GM12874 (cell line): ENCODE measurements around the gene RPS6KA1.

Source experiments
- TF ChIP-seq, protein P1 (sequence below): IDR thresholded peaks from 2 replicates; pipeline ENCODE4 v1.5.1; 2011; ENCODE audit warnings: low read depth, mild to moderate bottlenecking, control low read depth, low read length, moderate library complexity; ENCODE audit not compliant: insufficient read depth

RPS6KA1 gene

DNA sequence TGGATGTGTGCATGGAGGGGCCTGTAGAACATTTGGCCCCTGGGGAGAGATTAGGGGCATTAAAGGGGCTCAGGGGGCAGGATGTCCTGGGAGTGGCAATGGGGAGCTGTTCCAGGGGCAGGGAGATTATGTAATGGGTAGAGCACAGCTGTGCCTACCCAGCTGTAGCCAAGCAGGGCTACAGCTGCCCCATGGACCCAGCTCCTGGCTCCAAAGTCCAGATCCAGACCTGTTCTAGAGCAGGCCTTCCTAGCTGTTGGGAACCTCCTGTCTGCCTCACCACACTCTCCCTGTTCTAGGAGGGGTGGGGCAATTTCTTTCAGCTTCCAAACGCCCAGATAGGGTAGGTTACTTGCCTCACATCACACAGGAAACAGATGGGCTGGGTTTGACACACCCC is 5.6 kb downstream of the RPS6KA1 start:
- TF ChIP-seq, protein P1, sequence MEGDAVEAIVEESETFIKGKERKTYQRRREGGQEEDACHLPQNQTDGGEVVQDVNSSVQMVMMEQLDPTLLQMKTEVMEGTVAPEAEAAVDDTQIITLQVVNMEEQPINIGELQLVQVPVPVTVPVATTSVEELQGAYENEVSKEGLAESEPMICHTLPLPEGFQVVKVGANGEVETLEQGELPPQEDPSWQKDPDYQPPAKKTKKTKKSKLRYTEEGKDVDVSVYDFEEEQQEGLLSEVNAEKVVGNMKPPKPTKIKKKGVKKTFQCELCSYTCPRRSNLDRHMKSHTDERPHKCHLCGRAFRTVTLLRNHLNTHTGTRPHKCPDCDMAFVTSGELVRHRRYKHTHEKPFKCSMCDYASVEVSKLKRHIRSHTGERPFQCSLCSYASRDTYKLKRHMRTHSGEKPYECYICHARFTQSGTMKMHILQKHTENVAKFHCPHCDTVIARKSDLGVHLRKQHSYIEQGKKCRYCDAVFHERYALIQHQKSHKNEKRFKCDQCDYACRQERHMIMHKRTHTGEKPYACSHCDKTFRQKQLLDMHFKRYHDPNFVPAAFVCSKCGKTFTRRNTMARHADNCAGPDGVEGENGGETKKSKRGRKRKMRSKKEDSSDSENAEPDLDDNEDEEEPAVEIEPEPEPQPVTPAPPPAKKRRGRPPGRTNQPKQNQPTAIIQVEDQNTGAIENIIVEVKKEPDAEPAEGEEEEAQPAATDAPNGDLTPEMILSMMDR: no peak

DNA sequence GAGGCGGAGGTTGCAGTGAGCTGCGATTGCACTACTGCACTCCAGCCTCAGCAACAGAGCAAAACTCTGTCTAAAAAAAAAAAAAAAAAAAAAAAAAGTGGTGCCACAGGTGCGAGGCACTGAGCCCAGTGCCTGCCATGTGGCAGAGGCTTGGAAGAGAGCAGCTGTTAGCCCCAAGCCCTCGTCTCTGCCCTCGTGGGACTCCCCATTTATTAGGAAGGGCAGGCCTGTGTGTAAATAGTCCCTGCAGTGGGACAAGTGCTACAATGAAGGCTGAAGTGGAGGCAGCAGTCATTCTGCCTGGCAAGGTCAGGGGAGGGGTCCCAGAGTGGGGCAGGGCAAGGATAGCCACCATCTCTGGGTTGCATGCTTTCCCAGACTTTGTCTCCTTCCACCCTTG is 6.5 kb downstream of the RPS6KA1 start:
- TF ChIP-seq, protein P1: no peak

GRCh38 chr1:26536521-26536920 is 7.0 kb downstream of the RPS6KA1 start:
- TF ChIP-seq, protein P1: no peak

GRCh38 chr1:26537951-26538352 is 8.4 kb downstream of the RPS6KA1 start:
- TF ChIP-seq, protein P1: peak; percentile 48; the same call in 1 of the 2 replicates

DNA sequence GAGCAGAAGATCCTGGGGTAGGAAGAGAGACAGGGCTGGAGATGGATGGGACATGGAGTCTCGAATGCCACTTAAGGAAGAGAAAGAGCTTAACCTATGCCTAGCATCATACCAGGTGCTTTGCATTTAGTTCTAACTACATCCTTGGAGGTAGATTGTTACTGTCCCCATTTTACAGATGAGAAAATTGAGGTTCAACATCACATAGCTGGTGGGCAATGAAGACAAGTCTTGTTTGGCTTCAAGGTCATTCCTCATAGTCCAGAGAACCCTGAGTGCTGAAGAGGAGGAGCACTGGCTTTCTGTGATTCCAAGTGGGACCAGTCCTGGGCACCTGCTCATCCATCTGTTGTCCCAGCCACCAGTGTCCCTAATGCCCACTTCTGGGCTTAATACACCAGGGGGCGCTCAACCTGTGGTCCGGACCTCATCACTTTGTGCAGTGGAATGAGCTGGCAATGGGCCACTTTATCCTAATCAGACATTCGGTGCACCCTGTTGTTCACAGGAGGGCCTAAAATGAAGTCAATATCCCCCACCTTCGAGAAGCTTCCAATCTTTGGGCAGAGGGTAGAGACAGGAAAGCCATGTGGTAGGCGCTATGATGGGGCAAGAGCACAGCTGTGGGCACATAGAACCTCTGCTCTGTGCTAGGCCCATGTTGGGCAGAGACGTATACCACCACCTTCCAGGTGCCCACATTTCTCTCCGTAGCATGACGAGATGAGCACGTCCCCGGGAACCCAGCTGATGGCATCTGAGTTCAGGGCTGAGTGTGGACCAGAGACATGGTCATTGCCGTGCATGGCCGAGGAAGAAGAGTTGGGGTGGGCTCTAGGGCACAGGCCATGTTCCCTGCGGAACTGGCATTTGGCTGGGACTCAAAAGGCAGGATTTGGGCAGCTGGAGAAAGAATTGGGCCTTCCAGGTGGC is 9.2 kb downstream of the RPS6KA1 start:
- TF ChIP-seq, protein P1: peak; percentile 84

DNA sequence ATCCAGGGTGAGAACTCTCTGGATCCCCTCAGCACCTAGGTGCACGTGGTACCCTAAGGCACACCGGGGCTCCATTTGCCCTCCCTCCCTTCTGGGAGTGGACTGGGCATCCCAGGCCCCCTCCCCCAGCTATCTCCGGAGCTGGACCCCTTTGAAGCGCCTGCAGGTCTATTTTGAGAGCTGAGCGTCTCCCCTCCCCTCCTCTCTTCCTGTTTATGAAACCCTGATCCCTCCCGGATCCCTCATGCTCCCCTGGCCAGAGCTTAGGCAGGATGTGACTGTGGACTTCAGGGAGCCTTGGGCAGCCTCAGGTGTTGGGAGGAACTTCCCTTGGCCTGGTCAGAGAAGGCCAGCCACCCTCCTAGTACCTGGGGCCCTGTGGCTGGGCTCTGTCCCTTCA is 10.2 kb downstream of the RPS6KA1 start:
- TF ChIP-seq, protein P1: no peak

DNA sequence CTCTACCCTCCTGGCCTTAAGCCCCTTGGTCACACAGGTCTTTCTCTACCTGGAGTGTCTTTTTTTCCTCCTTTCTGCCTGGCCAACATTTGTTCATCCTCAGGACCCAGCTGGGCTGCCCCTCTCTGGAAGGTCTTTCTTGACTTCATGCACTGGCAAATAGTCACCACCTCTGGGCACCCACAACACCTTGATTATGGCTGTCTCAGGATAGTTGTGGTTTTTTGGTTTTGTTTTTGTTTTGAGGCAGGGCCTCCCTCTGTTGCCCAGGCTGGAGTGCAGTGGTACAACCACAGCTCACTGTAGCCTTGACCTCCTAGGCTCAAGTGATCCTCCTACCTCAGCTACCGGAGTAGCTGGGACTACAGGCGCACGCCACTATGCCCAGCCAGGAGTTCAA is 10.8 kb downstream of the RPS6KA1 start:
- TF ChIP-seq, protein P1: no peak
